OCI-LY7 (cell line): Measurements from ENCODE around the gene CRAMP1.

ENCODE experiments used
- CTCF ChIP-seq: fragments of 200-600 bp; sonication (generic); conservative IDR thresholded peaks from 2 replicates; pipeline ENCODE4 v1.5.1; 2014; ENCODE audit warnings: mild to moderate bottlenecking, antibody characterized with exemption, low read length, moderate library complexity, mixed read lengths
- EZH2phosphoT487 ChIP-seq: fragments of 200-600 bp; sonication (generic); IDR thresholded peaks from 2 replicates; pipeline ENCODE4 v1.6.1; 2018; ENCODE audit warnings: low read depth, borderline replicate concordance, mild to moderate bottlenecking, mixed run types, antibody characterized with exemption, low read length, moderate library complexity, mixed read lengths

DNA sequence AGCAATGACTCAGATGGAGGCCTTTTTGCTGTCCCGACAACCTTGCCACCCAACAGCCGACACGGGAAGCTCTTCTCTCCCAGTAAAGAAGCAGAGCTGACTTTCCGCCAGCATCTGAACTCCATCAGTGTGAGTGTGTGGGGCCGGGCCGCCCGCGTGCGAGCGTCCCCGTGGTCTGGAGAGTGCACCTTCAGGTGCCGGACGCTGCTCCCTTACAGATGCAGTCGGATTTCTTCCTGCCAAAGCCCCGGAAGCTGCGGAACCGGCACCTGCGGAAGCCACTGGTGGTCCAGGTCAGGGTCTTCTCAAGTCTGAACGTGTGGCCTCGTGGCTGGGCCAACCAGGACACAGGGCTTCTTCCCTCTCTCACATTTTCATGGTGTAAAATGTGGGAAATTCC, 50.4 kb downstream of the CRAMP1 start:
- TF ChIP-seq CTCF = no peak
- no peak for TF ChIP-seq EZH2phosphoT487
